Vagina (tissue), 2 donors: Measurements from ENCODE around the gene AGL.

ENCODE experiments used
- POLR2A ChIP-seq, 2 donors: fragments of 450-650 bp; IDR thresholded peaks; one replicate each; pipeline ENCODE4 v1.6.1; 2017; ENCODE audit warnings: antibody characterized with exemption in 2 of 2, mild to moderate bottlenecking in 2 of 2, moderate library complexity in 2 of 2
- POLR2AphosphoS5 ChIP-seq, 2 donors: sonication (generic); formaldehyde crosslinking; IDR thresholded peaks; one replicate each; pipeline ENCODE4 v1.9.0; 2017; ENCODE audit warnings: antibody characterized with exemption in 2 of 2, mild to moderate bottlenecking in 2 of 2, low read depth in 1 of 2; ENCODE audit not compliant: insufficient read depth in 1 of 2
- TF ChIP-seq, protein P1 (sequence below), 3 experiments: fragments of 450-650 bp in 2 of 3; fragments of 200-600 bp in 1 of 3; sonication (generic) in 1 of 3; IDR thresholded peaks; one replicate each; pipeline ENCODE4 v1.5.1; 2017 to 2019; ENCODE audit warnings: antibody characterized with exemption in 3 of 3, mild to moderate bottlenecking in 2 of 3, moderate library complexity in 2 of 3

DNA sequence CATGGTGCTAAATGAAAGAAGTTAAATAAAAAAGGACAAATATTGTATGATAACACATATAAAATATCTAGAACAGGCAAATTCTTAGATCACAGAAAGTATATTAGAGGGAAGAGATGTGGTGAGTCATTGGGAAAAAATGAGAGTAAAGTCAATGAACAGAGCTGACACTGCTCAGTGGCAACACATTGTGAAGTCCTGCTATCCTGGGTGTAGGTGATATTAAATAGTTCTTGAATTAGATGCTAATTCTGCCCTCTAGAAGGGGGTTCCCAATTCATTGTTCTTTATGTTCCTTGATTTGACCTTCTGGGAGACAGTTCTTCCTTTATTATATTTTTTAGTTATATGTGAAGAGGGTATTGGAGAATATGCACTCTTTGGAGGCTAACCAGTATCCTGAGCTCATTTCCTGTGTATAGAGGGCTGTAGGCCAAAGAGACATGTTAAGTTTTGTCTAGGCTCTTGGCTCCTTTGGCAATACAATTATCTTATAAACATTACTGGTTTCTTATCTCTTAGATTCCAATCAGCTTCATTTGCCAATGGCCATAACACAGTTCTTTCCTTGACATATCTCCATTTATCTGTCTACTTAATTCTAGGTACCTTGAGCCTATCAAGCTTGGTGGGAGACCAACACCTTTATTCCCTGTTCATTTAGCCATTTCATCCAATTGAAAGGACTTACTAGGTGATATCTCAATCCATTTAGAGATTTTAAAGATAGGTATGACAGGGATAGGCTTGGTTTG lies 113.1 kb downstream of the AGL start:
- TF ChIP-seq, protein P1, sequence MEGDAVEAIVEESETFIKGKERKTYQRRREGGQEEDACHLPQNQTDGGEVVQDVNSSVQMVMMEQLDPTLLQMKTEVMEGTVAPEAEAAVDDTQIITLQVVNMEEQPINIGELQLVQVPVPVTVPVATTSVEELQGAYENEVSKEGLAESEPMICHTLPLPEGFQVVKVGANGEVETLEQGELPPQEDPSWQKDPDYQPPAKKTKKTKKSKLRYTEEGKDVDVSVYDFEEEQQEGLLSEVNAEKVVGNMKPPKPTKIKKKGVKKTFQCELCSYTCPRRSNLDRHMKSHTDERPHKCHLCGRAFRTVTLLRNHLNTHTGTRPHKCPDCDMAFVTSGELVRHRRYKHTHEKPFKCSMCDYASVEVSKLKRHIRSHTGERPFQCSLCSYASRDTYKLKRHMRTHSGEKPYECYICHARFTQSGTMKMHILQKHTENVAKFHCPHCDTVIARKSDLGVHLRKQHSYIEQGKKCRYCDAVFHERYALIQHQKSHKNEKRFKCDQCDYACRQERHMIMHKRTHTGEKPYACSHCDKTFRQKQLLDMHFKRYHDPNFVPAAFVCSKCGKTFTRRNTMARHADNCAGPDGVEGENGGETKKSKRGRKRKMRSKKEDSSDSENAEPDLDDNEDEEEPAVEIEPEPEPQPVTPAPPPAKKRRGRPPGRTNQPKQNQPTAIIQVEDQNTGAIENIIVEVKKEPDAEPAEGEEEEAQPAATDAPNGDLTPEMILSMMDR (IDR thresholded peaks at IDR 0.05), result no peak
- TF ChIP-seq POLR2A (IDR thresholded peaks at IDR 0.05), result no peak
- TF ChIP-seq POLR2AphosphoS5 (IDR thresholded peaks at IDR 0.05; ENCODE audit: insufficient read depth in 1 of 2, low read depth in 1 of 2), result no peak
